GM19467 (cell line): Measurements from ENCODE around the gene VPS51.

Source experiments
- ATAC-seq: cut with Tn5 transposase; IDR thresholded peaks from one replicate; pipeline ENCODE4 v1.9.1; 2021; ENCODE audit warnings: mild to moderate bottlenecking, moderate library complexity; ENCODE audit not compliant: unreplicated experiment

VPS51 gene

DNA sequence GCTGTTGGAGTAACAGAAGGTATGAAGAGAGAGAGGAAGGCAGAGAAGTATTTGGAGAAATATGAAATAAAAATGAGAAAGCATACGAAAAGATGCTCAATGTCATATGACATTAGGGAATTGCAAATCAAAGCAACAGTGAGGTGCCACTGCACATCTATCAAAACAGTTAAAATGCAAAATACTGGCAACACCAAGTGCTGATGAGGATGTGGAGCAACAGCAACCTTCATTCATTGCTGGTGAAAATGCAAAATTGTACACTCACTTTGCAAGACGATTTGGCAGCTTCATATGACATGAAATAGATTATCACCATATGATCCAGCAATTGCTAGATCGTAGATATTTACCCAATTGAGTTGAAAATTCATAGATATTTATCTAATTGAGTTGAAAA is 64.6 kb downstream of the VPS51 start:
- no peak for ATAC-seq
